Stimulated activated CD4-positive, alpha-beta T cell treated with anti-CD3 and anti-CD28 coated beads, Interleukin-4, amount 100 ng/mL, for 4 hours (primary cell): ENCODE data around the gene MSMO1.

Source experiments
- DNase-seq, 2 experiments: peaks; one replicate each; pipeline ENCODE4 v3.0.0-alpha.2; 2020

Gene MSMO1

DNA sequence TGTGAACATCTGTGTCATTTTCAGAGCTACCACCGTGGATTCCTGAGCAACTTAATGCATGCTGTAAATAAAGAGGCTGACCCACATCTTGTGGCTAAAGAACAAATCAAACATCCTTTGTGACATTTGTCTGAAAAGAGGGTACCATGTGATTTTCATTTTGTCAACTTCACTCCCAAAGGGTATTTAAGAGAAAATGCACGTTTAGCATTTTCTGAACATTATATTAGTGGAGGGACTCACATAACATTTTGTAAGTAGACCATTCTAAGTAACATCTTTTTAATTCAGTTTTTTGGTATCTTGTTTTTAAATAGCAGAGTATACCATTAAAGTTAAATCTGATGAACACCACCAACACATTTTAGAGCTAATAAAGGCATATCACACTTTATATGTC, 34.3 kb downstream of the MSMO1 start:
- DNase-seq: no peak

DNA sequence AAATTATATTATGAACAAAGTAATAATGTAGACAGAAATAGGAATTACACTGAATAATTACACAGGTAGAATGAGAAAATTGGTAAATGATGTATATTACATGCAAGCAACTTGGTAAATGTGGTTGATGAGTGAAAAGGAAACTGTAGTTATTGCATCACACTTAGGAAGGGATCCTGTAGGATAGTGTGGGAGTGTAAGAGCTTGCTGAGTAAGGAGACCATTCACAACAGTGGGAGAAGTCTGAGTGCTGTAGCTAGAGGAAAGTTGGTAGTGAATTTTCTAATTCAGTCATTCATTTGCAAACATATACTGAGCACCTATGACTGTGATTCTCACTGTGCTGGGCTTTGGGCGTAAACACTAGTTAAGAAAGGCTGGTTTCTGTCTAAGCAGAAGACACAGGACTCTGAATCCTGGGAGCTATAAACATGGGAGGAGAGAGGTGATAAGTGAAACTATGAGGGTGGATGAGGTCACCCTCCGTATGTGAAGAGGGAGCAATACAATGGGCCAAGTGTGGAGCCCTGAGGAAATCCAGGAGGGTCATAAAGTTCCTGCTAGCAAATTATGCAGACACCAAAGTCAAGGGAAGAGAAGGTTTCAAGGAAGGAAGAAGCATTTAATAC, 37.1 kb downstream of the MSMO1 start:
- DNase-seq: no peak

DNA sequence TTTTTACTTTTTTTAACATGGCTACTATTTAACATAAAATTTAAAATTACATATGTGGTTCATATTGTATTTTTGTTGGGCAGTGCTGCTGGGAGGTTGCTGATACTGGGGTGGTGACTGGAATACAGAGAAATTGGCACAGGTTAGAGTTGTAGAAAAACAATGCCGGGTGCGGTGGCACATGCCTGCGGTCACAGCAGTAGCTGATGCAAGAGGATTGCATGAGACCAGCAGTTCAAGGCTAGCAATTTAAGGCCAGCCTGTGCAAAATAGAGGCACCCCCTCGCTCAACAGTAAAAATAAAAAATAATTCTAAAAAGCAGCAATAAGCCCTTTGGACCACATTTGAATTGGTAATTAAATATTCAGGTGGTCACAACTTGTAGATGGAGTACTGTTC, 39.6 kb downstream of the MSMO1 start:
- no peak for DNase-seq

DNA sequence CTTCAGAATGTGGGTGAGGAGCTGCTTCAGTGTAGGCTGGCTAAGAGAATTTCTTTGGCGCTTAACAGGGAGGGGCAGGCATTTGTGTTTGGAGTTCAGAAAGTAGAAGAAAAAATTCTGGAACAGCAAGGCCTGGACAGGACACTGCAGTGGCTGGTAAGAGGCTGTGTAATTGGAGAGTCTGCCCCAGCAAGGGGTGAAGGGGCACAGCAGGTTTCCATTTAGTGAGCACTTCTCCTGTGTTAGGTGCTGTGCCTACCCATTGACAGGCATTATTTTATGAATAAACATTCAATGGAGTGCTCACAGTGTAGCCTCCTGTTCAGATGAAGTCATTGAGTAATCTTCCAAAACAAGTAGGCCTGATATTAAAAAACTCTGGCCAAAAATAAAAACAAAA, 40.6 kb downstream of the MSMO1 start:
- DNase-seq: no peak

DNA sequence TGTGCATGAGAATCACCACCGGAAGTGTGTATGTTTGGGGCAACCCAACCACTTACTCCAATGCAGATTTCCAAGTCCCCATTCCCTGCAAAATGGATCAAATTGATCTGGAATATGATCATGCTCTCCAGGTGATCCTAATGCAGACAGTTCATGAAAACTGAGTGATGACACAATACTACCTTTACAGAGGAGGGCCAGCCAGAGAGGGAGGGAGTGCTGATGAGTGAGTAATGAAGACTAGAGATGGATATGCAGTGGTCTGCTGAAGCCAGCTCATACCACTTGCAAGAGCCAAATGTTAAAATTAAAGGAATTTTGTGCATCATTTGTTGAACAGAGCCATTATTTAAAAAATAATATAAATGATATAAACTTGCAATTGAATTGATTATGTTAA, 41.1 kb downstream of the MSMO1 start:
- no peak for DNase-seq

DNA sequence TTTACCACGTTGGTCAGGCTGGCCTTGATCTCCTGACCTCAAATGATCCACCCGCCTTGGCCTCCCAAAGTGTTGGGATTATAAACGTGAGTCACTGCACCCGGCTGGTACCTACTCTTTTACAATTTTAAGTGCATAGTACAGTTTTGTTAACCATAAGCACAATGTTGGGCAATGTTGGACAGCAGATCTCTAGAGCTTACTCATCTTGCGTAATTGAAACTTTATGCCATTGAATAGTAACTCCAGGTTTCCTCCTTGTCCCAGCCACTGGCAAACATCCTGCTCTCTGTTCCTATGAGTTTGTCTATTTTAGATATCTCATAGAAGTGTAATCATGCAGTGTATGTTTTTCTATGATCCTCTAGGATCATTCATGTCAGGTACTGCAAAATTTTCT, 42.1 kb downstream of the MSMO1 start:
- DNase-seq: no peak

DNA sequence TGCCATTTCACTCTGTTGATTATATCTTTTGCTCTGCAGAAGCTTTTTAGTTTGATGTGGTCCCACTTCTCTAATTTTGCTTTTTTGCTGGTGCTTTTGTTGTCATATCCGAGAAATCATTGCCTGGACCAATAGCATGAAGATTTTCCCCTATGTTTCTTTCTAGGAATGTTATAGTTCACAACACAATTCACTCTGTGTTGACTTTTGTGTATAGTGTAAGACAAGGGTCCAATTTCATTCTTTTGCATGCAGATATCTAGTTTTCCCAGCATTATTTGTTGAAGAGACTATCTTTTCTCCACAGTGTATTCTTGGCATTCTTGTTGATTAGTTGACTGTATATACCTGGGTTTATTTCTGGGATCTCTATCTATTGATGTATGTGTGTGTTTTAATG, 43.1 kb downstream of the MSMO1 start:
- DNase-seq: no peak

DNA sequence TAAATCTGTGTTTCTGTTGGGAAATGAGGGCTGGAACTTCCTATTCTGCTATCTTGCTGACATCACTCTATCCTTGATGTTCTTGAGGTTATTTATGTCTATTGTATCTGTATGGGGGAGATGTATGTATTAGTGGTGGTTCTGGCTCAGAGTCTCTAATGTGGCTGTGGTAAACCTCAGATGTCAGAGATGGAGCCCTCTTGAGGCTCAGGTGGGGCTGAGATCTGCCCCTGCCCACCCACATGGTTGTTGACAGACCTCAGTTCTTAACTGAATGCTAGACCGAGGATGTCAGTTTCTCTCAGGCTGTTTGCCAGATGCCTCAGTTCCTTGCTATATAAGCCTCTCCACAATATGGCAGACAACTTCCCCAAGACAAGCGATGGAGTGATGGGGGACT, 48.0 kb downstream of the MSMO1 start:
- no peak for DNase-seq

DNA sequence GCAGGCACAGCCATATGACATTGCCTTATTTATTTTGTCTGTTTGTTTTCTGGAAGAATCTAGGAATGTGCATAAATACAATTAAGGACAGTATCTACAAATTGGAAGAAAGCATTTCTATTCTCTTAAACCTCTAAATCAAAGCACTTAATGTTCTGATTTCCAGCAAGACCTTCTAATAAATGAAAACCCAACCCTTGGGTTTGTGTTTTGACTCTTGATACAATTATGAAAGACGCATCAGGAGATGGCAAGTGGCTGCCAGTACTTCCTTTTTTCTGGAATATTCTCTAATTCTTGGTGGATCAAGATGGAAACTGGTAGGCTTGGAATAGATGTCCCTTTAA, 50.9 kb downstream of the MSMO1 start:
- no peak for DNase-seq

DNA sequence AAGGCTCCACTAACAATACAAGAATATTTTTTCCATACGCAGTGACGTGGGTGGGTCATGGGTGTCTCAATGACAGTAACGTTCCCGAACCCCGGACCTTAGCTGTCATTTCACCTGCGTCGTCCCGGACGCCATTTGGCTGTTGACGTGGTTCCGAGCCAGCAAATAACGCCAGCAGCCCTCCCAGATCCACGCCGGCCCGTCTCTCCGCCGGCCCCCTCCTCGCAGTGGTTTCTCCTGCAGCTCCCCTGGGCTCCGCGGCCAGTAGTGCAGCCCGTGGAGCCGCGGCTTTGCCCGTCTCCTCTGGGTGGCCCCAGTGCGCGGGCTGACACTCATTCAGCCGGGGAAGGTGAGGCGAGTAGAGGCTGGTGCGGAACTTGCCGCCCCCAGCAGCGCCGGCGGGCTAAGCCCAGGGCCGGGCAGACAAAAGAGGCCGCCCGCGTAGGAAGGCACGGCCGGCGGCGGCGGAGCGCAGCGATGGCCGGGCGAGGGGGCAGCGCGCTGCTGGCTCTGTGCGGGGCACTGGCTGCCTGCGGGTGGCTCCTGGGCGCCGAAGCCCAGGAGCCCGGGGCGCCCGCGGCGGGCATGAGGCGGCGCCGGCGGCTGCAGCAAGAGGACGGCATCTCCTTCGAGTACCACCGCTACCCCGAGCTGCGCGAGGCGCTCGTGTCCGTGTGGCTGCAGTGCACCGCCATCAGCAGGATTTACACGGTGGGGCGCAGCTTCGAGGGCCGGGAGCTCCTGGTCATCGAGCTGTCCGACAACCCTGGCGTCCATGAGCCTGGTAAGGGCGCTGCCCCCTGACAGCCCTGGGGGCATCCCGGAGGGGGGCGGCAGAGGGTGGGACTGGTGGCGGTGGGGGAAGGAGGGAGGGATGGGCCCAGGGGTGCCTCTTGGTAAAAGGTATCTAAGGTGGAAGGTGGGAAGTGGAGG, 51.5 kb downstream of the MSMO1 start, which contains the start of gene CPE:
Gene CPE, plus strand, starts transcription at position 264 of the 933 bp plus-strand sequence. Its CDS starts 214 bp downstream, at position 478.
- peak; percentile 30 to 50 for DNase-seq

DNA sequence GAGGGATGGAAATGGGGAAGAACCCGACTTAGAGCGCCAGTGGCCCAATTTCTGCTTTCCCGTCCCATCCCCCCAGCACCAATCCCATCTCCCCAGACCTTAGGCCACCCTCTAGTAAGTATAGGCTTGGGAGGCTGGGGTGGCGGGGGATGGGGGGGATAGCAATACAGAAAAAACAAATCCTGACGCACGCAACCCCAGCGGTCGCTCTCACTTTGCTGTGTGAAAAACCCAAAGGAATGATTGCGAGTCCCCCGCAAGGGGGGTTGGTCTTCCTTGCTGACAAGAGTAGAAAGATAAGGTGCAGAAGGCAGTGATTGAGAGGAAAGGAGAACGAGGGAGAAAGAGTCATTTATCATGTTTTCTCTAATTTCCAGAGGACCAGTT, 52.2 kb downstream of the MSMO1 start:
- no peak for DNase-seq

DNA sequence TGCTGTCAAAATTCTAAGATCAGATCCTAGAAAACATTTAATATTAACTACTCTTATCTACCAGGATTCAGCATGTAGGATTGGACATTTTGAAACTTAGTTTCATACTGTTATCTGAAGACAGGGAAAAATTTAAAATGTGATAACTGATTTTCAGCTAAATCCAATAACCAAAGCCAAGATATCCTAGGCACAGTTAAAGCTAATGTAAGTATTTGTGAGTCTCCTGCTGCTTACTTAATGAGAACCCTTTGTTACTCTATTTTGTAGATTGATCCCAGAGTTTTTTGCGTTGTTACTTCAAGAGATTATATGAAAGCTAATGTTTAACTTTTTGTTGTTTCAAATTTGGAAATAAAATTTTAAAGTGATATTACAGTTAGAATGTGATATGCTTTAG, 53.3 kb downstream of the MSMO1 start:
- no peak for DNase-seq

DNA sequence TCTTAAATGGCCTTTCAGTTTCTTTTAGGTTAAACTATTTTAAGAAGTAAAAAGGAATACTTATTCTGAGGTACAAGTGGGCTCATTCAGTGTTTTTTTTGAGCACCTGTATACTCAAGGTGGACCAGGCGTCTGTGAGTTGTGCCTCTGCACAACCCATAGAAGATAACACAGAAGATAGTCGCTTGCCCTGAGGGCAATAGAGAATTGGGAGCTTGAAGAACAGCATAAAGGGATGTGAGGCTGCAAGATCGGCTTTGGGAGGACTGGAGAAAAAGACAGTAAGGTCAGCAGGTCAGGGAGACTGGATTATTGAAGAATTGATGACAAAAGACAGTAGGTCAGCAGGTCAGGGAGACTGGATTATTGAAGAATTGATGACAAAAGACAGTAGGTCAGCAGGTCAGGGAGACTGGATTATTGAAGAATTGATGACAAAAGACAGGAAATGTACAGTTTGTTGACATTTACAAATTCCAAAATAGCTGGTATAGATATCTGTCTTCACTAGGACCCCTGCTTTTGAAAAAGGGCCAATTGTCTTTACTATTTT, 54.4 kb downstream of the MSMO1 start:
- DNase-seq: no peak

DNA sequence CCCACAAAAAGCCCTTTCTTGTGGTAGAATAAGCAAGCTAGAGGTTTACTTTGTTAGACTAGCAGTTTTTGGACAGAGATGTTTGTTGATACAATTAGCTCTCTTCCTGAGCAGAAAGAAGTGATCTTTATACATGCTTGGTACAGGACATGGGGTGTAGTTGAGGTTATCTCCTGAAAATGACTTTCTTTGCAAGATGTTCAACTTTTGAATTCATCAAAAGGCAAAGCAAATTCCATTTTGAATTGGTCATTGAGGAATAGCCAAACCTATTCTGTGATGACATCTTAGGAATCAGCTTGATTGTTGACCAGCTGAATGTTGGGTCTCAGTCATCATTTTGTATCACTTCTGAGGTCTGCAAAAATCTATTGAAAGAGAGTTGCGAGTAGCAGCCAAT, 55.2 kb downstream of the MSMO1 start:
- DNase-seq: no peak

DNA sequence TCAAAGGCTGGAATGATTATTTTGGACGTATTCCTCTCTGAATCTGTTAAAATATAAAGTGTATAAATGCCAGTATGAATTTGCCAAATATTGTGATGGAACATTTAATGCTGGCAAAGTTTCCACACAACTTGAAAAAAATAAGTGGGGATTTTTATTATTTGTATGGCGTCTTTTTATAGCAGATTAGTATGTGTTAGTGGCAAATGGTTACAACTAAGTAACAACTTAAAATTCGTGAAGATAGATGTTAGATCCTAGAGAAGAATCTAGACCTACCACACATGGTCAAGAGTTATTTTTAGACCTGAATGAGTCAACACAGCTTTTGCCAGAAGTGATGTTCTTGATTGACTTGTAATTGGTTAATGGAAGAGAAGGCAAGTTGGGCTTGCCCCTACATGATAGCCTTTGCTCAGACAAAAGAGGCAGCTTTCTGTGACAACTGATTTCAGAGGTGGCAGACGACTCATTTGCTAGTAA, 56.2 kb downstream of the MSMO1 start:
- DNase-seq: no peak

DNA sequence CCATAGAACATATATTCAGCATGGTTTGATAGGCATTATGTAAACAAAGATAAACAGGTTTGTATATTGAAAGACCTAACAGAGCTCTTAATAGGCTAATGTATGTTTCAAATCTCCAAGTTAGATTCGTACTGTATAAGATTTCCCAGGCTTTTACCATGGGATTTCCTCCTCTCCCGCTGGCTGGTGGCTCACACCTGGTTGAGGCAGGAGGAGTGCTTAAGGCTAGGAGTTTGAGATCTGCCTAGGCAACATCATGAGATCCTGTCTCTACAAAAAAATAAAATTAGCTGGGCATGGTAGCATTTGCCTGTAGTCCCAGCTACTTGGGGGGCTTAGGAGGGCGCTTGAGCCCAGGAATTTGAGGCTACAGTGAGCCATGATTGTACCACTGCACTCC, 56.7 kb downstream of the MSMO1 start:
- no peak for DNase-seq

DNA sequence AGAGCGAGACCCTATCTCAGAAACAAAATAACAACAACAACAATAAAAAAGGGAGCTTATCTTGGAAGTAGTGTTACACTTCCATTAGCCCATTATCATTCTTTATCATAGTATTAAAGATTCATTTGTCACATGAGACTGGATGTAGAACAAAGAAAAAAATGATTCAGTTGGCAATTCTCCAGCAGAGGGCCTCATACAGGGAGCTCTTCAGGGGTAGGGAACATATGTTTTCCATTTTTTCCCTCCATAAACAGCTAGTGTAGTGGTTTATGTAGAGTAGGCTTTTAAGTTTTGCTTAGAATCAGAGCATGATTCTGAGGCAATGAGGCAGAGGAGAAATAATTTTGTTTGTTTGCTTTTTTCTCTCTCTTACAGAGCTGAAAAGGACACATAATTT, 57.1 kb downstream of the MSMO1 start:
- DNase-seq: no peak

DNA sequence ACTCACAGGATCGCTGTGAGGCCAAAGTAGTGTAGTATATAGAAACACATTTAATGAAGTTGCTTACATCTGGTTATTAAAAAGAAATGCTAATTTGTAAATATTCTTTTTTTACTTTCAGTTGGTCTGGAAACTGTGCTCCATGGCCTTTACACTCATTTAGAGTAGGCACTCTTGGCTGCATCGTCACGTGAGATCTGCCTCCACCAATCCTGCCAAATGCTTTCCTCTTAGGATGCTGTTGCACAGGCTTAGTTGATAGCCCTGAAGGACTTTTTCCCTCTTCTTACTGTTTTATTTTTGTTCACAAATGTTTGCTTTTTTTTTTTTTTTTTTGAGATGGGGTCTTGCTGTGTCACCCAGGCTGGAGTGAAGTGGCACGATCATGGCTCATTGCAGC, 57.7 kb downstream of the MSMO1 start:
- no peak for DNase-seq

DNA sequence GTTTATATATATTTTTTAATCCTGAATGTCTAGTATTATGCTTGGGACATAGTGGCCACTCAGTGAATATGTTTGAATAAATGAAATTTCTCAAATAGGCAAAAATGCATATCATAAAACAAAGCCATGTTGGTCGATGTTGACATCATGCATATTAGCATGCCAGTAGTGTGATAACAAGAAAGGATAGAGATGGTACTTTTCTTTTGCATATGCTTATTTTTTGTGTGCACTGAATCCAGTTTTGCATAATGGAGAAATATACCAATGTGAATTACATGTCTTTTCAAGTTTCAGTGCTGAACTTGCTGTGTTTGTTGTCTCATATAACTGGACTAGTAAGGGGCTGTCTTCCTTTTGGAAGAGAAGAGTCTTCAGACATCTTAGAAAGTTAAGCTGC, 58.9 kb downstream of the MSMO1 start:
- DNase-seq: no peak

DNA sequence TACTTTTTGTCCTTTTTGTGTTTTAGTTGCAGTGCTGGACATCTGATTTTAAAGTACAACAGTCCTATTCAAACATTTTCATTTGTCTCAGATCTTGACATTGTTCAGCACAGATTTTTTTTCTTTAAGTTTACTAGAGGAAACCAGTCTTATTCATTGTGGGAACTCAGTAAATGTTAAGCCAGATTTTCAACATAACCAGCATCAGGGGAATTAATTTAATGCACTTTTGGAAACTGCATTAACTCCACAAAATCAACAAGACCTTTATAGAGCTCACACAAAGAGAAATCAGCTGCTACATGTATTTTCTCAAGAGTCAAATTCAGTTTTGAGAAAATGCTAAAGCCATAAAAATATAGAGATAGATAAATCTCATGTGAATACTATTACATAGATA, 61.3 kb downstream of the MSMO1 start:
- DNase-seq: no peak
